RPMI8226 (cell line): Measurements from ENCODE around the gene HSPB6.
"Not testable (repeated sequence)": the region's sequence is repeated elsewhere in the genome, so short reads cannot be mapped to it uniquely, and the experiment has no call there.

Experiments
- DNase-seq: peaks from one replicate; pipeline ENCODE4 v3.0.0-alpha.2; 2015

Gene HSPB6

GRCh38 chr19:35729021-35729420 lies 27.8 kb downstream of the HSPB6 start:
- DNase-seq = no peak

DNA sequence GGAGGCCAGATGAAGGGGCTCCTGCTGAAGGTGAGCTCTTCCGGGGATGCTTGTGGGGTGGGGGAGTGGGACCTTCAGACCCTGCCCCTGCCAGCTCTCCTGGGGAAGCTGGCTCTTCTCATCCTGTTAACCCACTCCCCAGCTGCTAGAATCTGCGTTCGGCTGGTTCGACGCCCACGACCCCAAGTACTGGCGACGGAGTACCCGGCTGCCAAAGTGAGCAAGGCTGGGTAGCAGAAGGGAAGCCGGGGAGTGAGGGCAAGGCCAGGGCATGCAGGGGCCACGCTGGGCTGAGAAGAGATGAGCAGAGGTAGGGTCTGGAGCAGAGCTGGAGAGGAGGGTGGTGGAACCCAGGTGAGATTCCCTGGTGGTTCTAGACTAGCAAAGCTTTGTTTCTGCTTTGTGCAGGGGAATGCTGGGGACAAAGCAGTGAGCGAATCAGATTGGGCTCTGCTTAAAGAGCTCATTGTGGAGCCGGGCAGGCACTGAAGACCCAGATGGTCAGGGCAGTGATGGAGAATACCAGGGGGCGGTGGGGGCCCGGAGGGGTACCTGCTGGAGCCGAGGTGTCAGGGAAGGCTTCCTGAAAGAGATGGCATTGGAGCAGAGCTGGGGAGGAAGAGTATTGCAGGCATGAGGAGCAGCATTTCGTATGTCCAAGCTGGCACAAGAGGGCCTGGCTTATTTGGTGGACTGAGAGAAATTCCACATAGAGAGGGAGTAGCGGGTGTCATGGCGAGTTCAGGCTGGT lies 28.7 kb downstream of the HSPB6 start:
- DNase-seq = no peak

- no peak for DNase-seq
Measured at GRCh38 chr19:35727053-35727955, 29.5 kb downstream of the HSPB6 start.

DNA sequence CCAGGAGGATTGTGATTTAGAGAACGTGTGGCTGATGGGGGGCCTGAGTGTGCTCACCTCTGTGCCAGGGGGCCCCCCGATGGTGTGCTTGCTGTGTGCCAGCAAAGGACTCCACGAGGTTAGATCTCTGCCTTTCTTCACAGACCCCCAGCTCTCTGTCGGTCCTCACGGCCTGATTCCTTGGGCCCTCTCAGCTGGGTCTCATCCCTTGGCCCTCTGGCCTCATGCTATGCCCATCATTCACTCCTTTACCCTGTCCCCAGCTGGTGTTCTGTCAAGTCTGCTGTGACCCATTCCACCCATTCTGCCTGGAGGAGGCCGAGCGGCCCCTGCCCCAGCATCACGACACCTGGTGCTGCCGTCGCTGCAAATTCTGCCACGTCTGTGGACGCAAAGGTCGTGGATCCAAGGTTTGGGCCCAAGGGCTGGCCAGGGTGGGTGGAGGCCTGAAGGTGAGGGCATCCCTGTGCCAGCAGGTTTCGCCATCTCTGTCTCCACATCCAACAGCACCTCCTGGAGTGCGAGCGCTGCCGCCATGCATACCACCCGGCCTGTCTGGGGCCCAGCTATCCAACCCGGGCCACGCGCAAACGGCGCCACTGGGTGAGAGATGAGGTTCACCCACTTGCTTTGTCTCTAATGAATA lies 31.5 kb downstream of the HSPB6 start:
- DNase-seq = no peak

GRCh38 chr19:35724560-35724959 lies 32.3 kb downstream of the HSPB6 start:
- DNase-seq = no peak

GRCh38 chr19:35724132-35724531 lies 32.7 kb downstream of the HSPB6 start:
- not testable (repeated sequence) for DNase-seq

GRCh38 chr19:35723671-35724070 lies 33.2 kb downstream of the HSPB6 start:
- no peak for DNase-seq

DNA sequence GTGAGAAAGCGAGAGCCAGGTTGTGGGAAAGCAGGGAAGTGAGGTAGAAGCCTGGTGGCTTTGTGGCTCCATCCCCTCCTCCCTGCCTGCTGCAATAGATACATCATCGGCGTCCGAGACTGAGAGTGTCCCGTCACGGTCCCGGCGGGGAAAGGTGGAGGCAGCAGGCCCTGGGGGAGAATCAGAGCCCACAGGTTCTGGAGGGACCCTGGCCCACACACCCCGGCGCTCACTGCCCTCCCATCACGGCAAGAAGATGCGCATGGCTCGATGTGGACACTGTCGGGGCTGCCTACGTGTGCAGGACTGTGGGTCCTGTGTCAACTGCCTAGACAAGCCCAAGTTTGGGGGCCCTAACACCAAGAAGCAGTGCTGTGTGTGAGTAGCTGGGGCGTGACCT lies 33.9 kb downstream of the HSPB6 start:
- DNase-seq = no peak

DNA sequence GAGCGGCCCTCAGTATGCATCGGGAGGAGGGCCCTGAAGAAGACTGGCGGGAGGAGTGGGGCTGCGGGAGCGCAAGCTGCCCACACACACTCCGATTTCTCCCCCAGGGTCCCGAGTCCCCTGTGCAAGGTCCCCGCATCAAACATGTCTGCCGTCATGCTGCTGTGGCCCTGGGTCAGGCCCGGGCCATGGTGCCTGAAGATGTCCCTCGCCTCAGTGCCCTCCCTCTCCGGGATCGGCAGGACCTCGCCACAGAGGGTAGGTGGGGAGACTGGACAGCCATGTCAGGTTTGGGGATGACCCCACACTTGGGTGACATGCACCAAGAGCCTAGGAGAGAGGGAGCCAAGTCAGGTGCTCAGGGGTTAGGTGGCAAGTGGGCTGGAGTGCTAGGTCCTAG lies 34.4 kb downstream of the HSPB6 start:
- no peak for DNase-seq

DNA sequence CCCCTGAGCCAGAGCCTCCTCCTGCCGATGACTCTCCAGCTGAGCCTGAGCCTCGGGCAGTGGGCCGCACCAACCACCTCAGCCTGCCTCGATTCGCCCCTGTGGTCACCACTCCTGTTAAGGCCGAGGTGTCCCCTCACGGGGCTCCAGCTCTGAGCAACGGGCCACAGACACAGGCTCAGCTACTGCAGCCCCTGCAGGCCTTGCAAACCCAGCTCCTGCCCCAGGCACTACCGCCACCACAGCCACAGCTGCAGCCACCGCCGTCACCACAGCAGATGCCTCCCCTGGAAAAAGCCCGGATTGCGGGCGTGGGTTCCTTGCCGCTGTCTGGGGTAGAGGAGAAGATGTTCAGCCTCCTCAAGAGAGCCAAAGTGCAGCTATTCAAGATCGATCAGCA lies 35.5 kb downstream of the HSPB6 start:
- no peak for DNase-seq

DNA sequence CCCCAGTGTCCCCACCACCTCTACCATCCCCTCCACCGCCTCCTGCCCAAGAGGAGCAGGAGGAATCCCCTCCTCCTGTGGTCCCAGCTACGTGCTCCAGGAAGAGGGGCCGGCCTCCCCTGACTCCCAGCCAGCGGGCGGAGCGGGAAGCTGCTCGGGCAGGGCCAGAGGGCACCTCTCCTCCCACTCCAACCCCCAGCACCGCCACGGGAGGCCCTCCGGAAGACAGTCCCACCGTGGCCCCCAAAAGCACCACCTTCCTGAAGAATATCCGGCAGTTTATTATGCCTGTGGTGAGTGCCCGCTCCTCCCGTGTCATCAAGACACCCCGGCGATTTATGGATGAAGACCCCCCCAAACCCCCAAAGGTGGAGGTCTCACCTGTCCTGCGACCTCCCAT lies 36.2 kb downstream of the HSPB6 start:
- no peak for DNase-seq

DNA sequence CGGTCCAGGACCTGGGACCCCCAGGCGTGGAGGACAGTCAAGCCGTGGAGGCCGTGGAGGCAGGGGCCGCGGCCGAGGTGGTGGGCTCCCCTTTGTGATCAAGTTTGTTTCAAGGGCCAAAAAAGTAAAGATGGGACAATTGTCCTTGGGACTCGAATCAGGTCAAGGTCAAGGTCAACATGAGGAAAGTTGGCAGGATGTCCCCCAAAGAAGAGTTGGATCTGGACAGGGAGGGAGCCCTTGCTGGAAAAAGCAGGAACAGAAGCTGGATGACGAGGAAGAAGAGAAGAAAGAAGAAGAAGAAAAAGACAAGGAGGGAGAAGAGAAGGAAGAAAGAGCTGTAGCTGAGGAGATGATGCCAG lies 36.7 kb downstream of the HSPB6 start:
- no peak for DNase-seq

DNA sequence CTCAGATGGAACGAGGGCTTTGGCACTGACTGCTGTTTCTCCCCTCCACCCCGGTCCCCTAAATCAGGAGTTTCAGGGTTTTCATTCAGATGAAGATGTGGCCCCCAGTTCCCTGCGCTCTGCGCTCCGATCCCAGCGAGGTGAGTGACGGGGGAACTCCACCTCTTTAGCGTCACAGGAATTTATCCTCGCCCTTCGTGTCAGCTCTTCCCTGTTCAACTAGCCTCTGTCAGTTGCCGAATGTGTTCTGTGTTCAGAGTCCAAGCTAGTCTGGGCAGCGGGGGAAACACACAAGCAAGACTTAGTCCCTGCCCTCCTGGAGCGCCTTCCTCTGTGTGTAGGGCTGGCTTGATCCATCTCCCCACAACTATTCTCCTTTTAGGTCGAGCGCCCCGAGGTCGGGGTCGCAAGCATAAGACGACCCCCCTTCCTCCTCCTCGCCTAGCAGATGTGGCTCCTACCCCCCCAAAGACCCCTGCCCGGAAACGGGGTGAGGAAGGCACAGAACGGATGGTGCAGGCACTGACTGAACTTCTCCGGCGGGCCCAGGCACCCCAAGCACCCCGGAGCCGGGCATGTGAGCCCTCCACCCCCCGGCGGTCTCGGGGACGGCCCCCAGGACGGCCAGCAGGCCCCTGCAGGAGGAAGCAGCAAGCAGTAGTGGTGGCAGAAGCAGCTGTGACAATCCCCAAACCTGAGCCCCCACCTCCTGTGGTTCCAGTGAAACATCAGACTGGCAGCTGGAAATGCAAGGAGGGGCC lies 37.2 kb downstream of the HSPB6 start:
- DNase-seq = no peak

- DNase-seq = peak; percentile 30
Measured at GRCh38 chr19:35718345-35719041, 38.3 kb downstream of the HSPB6 start.

- DNase-seq = no peak
Measured at GRCh38 chr19:35717665-35718344, 39.0 kb downstream of the HSPB6 start, which contains the start of gene KMT2B. Gene KMT2B, plus strand, starts transcription at chr19:35718003. Its CDS starts 16 bp downstream, at chr19:35718019.

GRCh38 chr19:35716801-35717664 lies 39.8 kb downstream of the HSPB6 start:
- peak; percentile 95 for DNase-seq

DNA sequence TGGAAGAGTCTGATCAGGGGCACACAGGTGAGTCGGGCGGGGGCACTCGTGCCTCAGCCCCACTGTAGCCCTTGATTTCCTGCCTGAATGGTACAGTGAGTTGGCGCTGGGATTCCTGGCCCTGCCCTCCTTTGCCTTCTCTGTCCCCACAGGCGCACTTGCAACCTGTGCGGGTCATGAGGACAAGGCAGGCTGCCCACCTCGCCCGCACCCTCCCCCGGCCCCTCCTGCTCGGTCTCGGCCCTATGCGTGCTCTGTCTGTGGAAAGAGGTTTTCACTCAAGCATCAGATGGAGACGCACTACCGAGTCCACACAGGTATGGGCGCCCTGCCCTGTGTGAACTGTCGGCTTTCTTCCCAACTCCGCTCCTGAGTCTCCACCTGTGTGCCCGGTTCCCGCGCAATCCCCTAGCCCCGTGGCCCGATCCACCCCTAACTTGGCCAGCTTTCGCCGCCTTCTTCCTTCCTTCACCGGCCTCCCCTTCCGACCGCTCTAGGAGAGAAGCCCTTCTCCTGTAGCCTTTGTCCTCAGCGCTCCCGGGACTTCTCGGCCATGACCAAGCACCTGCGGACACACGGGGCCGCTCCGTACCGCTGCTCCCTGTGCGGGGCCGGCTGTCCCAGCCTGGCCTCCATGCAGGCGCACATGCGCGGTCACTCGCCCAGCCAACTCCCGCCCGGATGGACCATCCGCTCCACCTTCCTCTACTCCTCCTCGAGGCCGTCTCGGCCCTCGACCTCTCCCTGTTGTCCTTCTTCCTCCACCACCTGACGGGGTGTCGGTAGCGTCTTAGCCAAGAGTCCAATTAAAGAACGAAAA lies 40.6 kb downstream of the HSPB6 start:
- peak; percentile 5 for DNase-seq

DNA sequence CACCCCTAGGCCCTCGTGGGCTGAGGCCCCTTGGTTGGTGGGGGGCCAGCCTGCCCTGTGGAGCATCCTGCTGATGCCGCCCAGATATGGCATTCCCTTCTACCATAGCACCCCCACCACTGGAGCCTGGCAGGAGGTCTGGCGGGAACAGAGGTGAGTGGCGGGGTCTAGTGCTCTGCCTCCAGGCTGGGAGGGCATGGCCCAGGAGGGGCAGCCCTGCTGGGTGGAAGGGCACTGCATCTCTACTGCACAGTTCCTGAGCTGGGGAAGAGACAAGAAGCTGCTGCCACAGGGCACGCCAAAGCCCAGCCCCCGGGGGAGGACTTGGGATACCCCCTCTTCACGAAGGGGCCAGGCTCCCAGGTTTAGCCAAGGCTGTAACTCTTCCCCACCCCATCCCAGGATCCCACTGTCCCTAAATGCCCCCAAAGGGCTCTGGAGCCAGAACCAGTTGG lies 41.4 kb downstream of the HSPB6 start:
- no peak for DNase-seq

DNA sequence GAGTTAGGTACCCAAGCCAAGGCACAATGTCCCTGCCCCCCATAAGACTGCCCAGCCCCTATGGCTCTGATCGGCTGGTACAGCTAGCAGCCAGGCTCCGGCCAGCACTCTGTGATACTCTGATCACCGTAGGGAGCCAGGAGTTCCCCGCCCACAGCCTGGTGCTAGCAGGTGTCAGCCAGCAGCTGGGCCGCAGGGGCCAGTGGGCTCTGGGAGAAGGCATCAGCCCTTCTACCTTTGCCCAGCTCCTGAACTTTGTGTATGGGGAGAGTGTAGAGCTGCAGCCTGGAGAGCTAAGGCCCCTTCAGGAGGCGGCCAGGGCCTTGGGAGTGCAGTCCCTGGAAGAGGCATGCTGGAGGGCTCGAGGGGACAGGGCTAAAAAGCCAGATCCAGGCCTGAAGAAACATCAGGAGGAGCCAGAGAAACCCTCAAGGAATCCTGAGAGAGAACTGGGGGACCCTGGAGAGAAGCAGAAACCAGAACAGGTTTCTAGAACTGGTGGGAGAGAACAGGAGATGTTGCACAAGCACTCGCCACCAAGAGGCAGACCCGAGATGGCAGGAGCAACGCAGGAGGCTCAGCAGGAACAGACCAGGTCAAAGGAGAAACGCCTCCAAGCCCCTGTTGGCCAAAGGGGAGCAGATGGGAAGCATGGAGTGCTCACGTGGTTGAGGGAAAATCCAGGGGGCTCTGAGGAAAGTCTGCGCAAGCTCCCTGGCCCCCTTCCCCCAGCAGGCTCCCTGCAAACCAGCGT lies 42.1 kb downstream of the HSPB6 start:
- DNase-seq = peak; percentile 14
